HS-27A (cell line): ENCODE data around the gene FRYL.
"Not testable (repeated sequence)": the region's sequence is repeated elsewhere in the genome, so short reads cannot be mapped to it uniquely, and the experiment has no call there.

Source experiments
- DNase-seq: peaks from one replicate; pipeline ENCODE4 v3.0.0-alpha.2; 2012; ENCODE audit warnings: low read depth, missing footprints

Gene FRYL

DNA sequence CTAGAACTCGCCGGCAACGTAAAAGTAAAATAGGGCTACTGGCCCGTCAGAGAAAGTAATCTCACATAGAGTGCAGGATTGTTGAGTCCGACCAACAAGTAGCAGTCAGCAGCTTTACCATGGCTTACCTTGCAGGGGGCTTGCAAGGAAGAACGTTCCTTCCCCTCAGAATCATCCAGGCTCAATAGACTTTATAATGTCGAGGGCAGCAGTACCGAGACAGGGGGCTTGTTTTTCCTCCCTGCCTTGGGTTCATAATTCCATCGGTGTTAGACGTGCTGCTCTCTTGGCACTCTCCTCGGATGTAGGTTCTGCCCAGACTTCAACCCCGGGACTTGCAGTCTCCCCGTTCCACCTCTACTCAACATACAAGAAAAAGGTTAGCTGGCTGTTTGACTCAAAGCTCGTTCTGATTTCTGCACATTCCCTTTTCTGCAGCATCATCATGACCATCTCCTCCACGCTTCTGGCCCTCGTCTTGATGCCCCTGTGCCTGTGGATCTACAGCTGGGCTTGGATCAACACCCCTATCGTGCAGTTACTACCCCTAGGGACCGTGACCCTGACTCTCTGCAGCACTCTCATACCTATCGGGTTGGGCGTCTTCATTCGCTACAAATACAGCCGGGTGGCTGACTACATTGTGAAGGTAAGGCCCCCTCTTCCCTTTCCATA lies 295.4 kb downstream of the FRYL start:
- no peak for DNase-seq

- no peak for DNase-seq
Measured at GRCh38 chr4:48483777-48484493, 296.1 kb downstream of the FRYL start.

DNA sequence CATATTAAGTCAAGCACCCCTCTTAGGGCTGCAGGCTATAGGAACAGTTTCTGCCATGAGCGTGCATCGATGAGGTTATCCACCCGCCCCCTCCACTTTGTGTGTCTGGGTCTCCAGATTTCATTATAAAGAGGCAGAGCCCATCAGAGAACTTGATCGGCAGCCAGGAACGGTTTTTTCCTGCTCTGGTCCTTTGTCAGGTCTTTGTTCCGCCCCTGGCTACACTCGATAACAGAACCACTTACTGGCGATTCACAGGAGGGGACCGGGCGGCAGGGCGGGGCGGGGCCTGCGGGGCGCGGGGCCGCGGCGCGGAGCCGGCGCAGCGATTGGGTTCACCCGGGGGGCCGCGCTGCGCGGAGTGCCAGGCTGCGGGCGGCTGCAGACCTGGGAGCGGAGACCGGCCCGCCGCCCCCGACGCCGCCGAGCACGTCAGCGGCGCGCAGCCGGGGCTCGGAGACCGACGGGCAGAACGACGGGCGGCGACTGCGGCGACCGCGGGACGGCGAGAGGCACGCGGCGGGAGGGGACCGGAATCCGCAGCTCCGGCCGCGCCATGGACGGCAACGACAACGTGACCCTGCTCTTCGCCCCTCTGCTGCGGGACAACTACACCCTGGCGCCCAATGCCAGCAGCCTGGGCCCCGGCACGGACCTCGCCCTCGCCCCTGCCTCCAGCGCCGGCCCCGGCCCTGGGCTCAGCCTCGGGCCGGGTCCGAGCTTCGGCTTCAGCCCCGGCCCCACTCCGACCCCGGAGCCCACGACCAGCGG lies 296.9 kb downstream of the FRYL start, which contains the start of gene SLC10A4:
Gene SLC10A4 (plus strand): TSS at position 338 of the 771 bp plus-strand sequence. CDS start 219 bp downstream, at position 557.
- no peak for DNase-seq

- DNase-seq, result no peak
Measured at GRCh38 chr4:48481581-48481980, 298.5 kb downstream of the FRYL start.

- DNase-seq, result no peak
Measured at GRCh38 chr4:48478273-48478672, 301.8 kb downstream of the FRYL start.

DNA sequence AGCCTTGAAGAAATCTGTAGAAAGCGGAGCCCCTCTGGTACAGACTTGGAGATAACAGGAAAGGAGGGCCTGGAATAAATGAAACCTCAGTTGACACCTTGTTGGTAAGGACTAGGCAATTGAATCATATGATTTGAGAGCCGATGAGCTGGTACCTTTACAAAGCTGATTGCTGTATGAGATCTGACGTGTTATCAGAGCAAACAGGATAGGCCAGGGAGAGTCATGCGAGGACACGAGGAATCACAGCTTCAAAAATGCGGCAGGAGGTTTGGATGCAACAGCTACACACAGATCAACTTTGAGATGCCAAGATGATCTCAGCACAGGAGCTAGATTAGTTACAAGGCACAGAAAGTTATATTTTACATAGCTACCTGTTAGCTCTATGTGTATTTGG lies 304.3 kb downstream of the FRYL start:
- no peak for DNase-seq

DNA sequence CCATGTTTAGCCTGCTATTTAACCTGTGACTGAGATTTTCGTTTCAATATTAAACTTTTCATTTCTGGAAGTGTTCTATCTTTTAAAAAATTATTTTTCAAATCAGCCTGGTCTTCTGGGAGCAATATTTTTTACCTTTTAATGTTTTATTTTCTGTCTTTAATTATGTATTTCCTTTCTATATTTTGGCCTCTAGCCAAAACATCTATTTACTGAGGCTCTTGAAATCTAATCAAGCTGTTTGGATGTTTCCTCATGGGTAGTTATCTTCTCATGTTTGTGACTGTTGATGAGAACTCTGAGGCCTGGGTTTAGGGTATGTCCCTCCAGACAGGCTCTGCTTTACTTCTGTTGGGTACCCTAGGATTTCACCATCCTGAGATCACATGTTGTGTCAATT lies 307.3 kb downstream of the FRYL start:
- DNase-seq, result no peak

- no peak for DNase-seq
Measured at GRCh38 chr4:48470570-48470969, 309.5 kb downstream of the FRYL start.

DNA sequence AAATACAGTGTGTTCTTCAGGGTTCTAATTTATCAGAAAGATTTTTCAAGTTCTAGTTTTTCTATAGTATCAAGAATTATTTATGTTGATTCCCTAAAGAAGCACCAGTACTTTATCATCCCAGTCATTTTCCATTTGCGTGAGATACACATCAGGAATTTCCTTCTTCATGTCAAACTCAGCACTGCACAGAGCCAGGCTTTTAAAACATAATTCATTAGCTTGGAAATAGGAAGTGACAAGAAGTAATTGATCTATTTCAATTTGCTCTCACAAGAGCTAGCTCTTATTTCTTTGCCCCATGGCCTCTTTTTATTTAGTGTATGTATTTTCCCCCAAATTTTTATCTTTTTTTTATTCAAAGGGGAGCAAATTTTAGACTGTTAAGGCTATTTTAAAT lies 309.9 kb downstream of the FRYL start:
- DNase-seq, result no peak

- no peak for DNase-seq
Measured at GRCh38 chr4:48467891-48468290, 312.2 kb downstream of the FRYL start.

DNA sequence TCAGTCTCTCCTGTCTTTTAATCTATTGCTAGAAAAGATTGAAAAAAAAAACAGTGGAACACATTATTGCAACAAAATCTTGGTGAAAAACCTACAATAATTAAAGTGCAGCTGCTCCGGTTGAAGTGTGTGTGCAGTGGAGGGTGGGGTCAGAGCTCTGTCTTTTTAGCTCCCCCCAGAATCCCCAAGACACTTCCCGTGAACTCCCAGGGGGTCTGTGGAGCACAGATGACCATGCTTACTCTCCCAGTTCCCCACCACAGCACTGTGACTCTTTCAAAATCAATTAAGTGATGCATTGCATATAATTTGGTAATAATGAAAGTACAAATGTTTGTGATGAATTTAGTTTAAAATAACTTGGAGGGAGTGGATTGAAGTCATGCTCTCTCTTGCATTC lies 312.6 kb downstream of the FRYL start:
- DNase-seq, result no peak

GRCh38 chr4:48462363-48462762 lies 317.7 kb downstream of the FRYL start:
- no peak for DNase-seq

DNA sequence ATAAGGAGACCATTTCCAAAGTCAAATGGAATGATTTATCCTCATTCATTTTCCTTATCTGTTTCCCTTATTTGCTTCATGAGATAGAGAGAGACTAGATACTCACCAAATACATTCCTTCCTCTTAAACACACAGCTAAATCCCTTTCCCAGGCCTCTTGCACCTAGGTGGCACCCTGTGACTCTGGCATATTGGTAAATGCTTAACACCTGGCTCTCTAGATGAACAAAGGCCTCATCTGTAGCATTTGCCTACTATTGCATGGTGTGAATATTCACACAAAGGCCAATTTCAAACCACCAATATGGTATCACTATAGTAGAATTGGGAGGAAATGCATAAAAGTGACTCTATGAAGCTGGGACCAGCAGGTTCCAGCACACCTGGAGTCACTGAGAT lies 319.1 kb downstream of the FRYL start:
- DNase-seq, result no peak

DNA sequence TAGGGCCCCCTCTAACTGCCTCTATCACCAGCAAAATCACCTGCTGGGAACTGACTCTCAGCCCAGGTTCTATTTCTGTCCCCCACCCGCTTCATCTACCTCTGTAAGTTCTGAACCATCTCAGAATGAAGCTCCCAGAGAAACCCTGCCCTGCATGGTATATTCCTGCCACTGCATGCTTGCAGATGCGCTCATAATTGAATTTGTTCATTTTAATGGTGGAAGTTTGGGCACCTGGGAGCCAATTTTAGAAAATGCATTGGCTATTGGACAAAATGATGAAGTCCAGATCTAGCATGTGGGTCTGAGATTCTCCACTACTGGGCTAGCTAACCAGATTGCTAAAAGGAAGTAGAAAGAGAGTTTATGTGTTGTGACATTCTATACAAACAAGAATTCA lies 325.5 kb downstream of the FRYL start:
- no peak for DNase-seq

DNA sequence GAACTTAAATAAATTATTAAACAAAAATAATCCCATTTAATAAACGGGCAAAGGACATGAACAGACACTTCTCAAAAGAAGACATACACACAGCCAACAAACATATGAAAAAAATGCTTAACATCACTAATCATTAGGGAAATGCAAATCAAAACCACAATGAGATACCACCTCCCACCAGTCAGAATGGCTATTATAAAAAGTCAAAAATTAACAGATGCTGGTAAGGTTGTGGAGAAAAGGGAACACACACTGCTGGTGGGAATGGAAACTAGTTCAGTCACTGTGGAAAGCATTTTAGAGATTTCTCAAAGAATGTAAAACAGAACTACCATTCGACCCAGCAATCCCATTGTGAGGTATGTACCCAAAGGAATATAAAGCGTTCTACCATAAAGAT lies 328.4 kb downstream of the FRYL start:
- DNase-seq, result not testable (repeated sequence)

GRCh38 chr4:48450740-48451139 lies 329.3 kb downstream of the FRYL start:
- no peak for DNase-seq

- no peak for DNase-seq
Measured at GRCh38 chr4:48449151-48449550, 330.9 kb downstream of the FRYL start.
